Measurements from ENCODE around the gene LCN10. TPM values are rescaled to one million over a fixed set of nuclear protein-coding genes. Genes with fewer than 3 reads are reported as not detected.

LCN10 gene
- total RNA-seq, 2 donors from 2014 or later: 0.89 to 1.6 TPM

DNA sequence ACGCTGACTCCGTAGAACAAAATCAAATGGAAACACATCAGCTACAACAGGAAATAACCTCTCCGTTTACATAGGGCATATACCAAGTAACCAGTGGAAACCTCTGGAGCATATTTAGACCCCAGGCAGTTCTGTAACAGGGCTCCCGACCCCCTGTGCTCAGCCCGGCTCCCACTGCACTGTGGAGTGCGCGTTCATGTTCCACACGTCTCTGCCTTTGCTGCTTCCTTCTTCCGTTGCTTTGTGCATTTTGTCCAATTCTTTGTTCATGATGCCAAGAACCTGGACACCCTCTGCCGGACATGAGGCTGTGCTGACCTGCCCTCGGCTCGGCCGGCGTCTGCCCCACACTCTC, 49.6 kb downstream of the LCN10 start:
- H3K27ac Mint-ChIP-seq: no peak overlapping the region
- no peak for DNase-seq (ENCODE audit: low spot score in 2 of 2)
- no peaks in the 10 kb centered on the region for H3K9me3 Mint-ChIP-seq
- ATAC-seq: no peak
- H3K36me3 Mint-ChIP-seq: no peaks in the 10 kb centered on the region

GRCh38 chr9:136692185-136693134, 50.3 kb downstream of the LCN10 start:
- ATAC-seq (no peak), DNase-seq (ENCODE audit: low spot score in 2 of 2) (no peak)
- Mint-ChIP-seq H3K27ac (no peak overlapping the region), H3K9me3 (no peaks in the 10 kb centered on the region), H3K36me3 (no peaks in the 10 kb centered on the region)

GRCh38 chr9:136691316-136692184, 51.2 kb downstream of the LCN10 start:
- Mint-ChIP-seq H3K36me3 (no peaks in the 10 kb centered on the region), H3K27ac (no peak overlapping the region), H3K9me3 (no peaks in the 10 kb centered on the region)
- DNase-seq (ENCODE audit: low spot score in 2 of 2): no peak
- no peak for ATAC-seq

- Mint-ChIP-seq H3K27ac (no peak overlapping the region), H3K36me3 (no peaks in the 10 kb centered on the region), H3K9me3 (no peaks in the 10 kb centered on the region)
- ATAC-seq (no peak), DNase-seq (ENCODE audit: low spot score in 2 of 2) (no peak)
These were observed 51.9 kb downstream of the LCN10 start for GRCh38 chr9:136690806-136691261.

GRCh38 chr9:136690104-136690805, 52.5 kb downstream of the LCN10 start:
- Mint-ChIP-seq H3K9me3 (no peaks in the 10 kb centered on the region), H3K36me3 (no peaks in the 10 kb centered on the region), H3K27ac (no peak overlapping the region)
- DNase-seq (ENCODE audit: low spot score in 2 of 2) (no peak), ATAC-seq (no peak)

- DNase-seq (ENCODE audit: low spot score in 2 of 2) (no peak), ATAC-seq (no peak)
- no peaks in the 10 kb centered on the region for H3K36me3 Mint-ChIP-seq
- no peak overlapping the region for H3K27ac Mint-ChIP-seq
- H3K9me3 Mint-ChIP-seq: no peaks in the 10 kb centered on the region
These were observed 53.7 kb downstream of the LCN10 start for GRCh38 chr9:136689108-136689460.

- H3K27ac Mint-ChIP-seq: no peak overlapping the region
- DNase-seq (ENCODE audit: low spot score in 2 of 2): no peak
- no peak for ATAC-seq
- H3K36me3 Mint-ChIP-seq: no peaks in the 10 kb centered on the region
- no peaks in the 10 kb centered on the region for H3K9me3 Mint-ChIP-seq
These were observed 54.2 kb downstream of the LCN10 start for GRCh38 chr9:136688274-136689107.

Other genes with a start within 250 kb of the LCN10 start
- 10 to 100 TPM; 76.4 to 85.5 TPM for gene NOTCH1, start 196.9 kb downstream of the LCN10 start, total RNA-seq
- 1 to 10 TPM in 1 of 2 donors, under 1 TPM in 1; 0.61 to 1.6 TPM for gene EGFL7, start 80.0 kb downstream of the LCN10 start, total RNA-seq
- 10 to 100 TPM in 1 of 2 donors, 1 to 10 TPM in 1; 7.4 to 18.9 TPM for gene AGPAT2, start 55.5 kb downstream of the LCN10 start, total RNA-seq
- under 1 TPM in 1 of 2 donors, not detected in 1; 0.37 TPM for gene DIPK1B, start 30.4 kb downstream of the LCN10 start, total RNA-seq
- gene LCN6, start 5.6 kb upstream of the LCN10 start, total RNA-seq: not detected
- gene LCN8, start 15.3 kb upstream of the LCN10 start, total RNA-seq: not detected
- not detected for gene LCN15, start 21.6 kb upstream of the LCN10 start, total RNA-seq
- 10 to 100 TPM; 31.1 to 46.8 TPM for gene TMEM141, start 48.4 kb upstream of the LCN10 start, total RNA-seq
- 1 to 10 TPM in 1 of 2 donors, under 1 TPM in 1; 0.18 to 1.3 TPM for gene CCDC183, start 53.4 kb upstream of the LCN10 start, total RNA-seq
- gene RABL6, start 65.0 kb upstream of the LCN10 start, total RNA-seq: 100 to 1,000 TPM in 1 of 2 donors, 10 to 100 TPM in 1; 79.3 to 101 TPM
- 1 to 10 TPM; 3.7 to 6.7 TPM for gene AJM1, start 99.5 kb upstream of the LCN10 start, total RNA-seq
- 100 to 1,000 TPM; 129 to 167 TPM for gene PHPT1, start 106.5 kb upstream of the LCN10 start, total RNA-seq
- gene MAMDC4, start 109.4 kb upstream of the LCN10 start, total RNA-seq: 10 to 100 TPM; 17.7 to 21.5 TPM
- gene EDF1, start 123.4 kb upstream of the LCN10 start, total RNA-seq: 100 to 1,000 TPM; 272 to 274 TPM
- gene TRAF2, start 143.6 kb upstream of the LCN10 start, total RNA-seq: 10 to 100 TPM; 53.7 to 56.5 TPM
- 100 to 1,000 TPM in 1 of 2 donors, 10 to 100 TPM in 1; 66.9 to 107 TPM for gene FBXW5, start 201.8 kb upstream of the LCN10 start, total RNA-seq
- 1 to 10 TPM; 1.5 to 2.5 TPM for gene C8G, start 202.3 kb upstream of the LCN10 start, total RNA-seq
- 1 to 10 TPM in 1 of 2 donors, under 1 TPM in 1; 0.64 to 2.0 TPM for gene LCN12, start 209.3 kb upstream of the LCN10 start, total RNA-seq
- gene PTGDS, start 234.6 kb upstream of the LCN10 start, total RNA-seq: not detected
- not detected for gene LCNL1, start 240.1 kb upstream of the LCN10 start, total RNA-seq
- gene PAXX, start 249.5 kb upstream of the LCN10 start, total RNA-seq: 10 to 100 TPM; 36.7 to 64.5 TPM

All from activated naive CD4-positive, alpha-beta T cell treated with anti-CD3 and anti-CD28 coated beads, Interleukin-2, amount 50 U/mL, for 72 hours (primary cell).